Thyroid gland (tissue), 4 donors: ENCODE results near the gene ADSS1.

ENCODE experiments used
- CTCF ChIP-seq, 6 experiments: fragments of 200-600 bp in 3 of 6; fragments of 450-650 bp in 3 of 6; sonication (generic) in 3 of 6; IDR thresholded peaks; one replicate each; pipeline ENCODE4 v1.5.1; 2016 to 2019; ENCODE audit warnings: antibody characterized with exemption in 6 of 6, mild to moderate bottlenecking in 2 of 6, inconsistent platforms in 1 of 6, moderate library complexity in 1 of 6
- POLR2A ChIP-seq, 2 donors: fragments of 450-650 bp; IDR thresholded peaks; one replicate each; pipeline ENCODE4 v1.6.1; 2017; ENCODE audit warnings: antibody characterized with exemption in 2 of 2, mild to moderate bottlenecking in 2 of 2, moderate library complexity in 1 of 2

DNA sequence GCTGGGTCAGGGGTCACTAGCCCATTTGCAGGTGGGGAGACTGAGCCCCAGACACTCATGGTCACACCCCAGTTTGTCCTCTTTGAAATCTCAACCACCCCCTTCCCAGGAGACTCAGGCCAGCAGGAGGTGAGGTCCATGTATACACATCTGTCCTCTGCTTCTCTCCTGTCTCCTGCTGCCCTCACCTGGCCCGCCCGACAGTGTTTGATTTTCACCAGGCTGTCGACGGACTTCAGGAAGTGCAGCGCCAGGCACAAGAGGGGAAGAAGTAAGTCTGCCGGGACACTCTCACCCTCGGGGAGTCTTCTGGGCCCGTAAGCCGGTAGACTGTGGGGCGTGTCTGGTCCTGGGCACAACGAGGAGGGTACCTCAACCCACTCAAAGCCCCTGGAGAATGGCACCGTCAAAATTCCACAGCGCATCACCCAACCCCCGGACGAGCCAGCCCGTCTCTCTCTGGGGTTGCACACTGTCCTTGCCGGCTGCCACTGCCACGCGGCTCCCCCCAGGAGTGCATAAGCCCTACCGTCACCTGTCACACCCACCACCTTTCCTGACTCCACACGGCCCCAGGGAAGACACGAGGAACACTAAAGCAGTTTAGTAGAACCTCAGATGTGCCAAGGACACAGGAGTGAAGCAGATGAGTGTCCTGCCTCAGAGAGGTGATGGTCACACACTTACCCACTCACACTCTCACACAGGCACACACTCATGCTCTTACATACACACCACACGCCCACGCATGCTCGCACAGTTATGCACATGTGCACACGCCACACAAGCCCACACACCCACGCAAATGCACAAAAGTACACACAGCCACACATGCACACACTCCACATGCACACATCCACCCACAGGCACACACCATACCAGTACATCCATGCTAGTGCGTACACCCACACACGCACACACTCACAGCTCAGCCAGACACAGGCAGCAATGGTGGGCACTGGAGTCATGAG, 15.8 kb downstream of the ADSS1 start:
- TF ChIP-seq CTCF (IDR thresholded peaks at IDR 0.05) (no peak), POLR2A (IDR thresholded peaks at IDR 0.05) (no peak)
